ENCODE measurements around the gene ARHGAP21.

- TF ChIP-seq CTCF (IDR thresholded peaks at IDR 0.05) (no peak), POLR2A (IDR thresholded peaks at IDR 0.05) (no peak)
These were observed 132.8 kb downstream of the ARHGAP21 start for GRCh38 chr10:24590697-24591457.

Data from thyroid gland (tissue), 4 donors.